H1 (cell line): ENCODE measurements around the gene C5orf15. TPM values are rescaled to one million over a fixed set of nuclear protein-coding genes. Genes with fewer than 3 reads are reported as not detected.

Source experiments
- CBX5 ChIP-seq: fragments of 300-800, 300-1000 bp; sonication (generic); IDR thresholded peaks from 2 replicates; pipeline ENCODE4 v1.7.1; 2016; ENCODE audit warnings: antibody characterized with exemption, low read length, low read depth
- polyA plus RNA-seq, 7 experiments: library from polyadenylated mRNA; depleted of rRNA in 3 of 7; stranded (reverse) in 5 of 7; unstranded in 2 of 7; fragments of >200 nt in 5 of 7; fragments of 200-250 nt in 2 of 7; gene quantifications; 1 replicate in 5 of 7; 2 replicates in 1 of 7; 4 replicates in 1 of 7; pipeline versions ENCODE4 v1.2.1 to v1.2.3, GENCODE V29; 2011 to 2013; ENCODE audit warnings: missing spikeins in 2 of 7, mixed read lengths in 2 of 7
- total RNA-seq: library from RNA; stranded (reverse); fragmentation: NEBNext Ultra II Directional; extraction: Animal tissue kit (Norgen Biotek cat#: 25700); gene quantifications from 2 replicates; pipeline ENCODE4 v1.2.1, GENCODE V29; 2021

C5orf15 gene
- total and polyA plus RNA-seq, 2 of the 8 experiments (the other 6 are each of a cell fraction or from before 2014, with no cell fraction given): 31.7 to 39.3 TPM

DNA sequence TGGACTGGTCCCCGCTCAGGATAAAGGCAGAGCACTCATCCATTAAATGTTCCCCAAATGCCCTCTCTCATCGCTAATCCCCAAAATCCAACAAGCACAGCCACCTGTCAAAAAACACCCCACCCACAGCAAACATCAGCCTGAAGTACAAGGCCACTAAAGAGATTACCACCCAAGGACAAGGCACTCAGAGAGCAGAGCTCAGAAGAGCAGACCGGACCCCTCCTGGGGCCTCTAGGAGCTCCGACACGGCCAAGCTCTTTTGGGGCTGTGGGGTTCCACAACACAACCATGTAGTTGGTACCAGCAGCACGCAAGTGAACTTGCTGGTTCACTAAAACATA is 26.5 kb upstream of the C5orf15 start (continued):
- TF ChIP-seq CBX5: no peak
